Measurements from ENCODE around the gene HTATIP2.

HTATIP2 gene

DNA sequence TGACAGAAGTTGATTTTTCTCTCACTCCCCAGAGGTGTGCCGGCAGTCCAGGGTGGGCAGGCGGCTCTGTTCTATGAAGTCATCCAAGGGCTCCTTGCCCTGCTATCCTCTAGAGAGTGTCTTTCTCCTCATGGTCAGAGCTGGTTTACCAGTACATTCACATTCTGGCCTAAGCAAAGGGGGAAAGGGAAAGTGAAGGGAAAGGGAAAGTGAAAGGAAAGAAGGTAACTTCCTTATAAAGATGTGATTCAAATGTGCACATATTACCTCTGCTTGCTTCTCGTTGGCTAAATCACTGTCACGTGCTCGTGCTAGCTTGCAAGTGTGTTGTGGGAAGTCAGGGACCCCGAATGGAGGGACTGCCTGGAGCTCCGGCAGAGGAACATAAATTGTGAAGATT is 2.9 kb upstream of the HTATIP2 start:
- TF ChIP-seq GATA2 (IDR thresholded peaks at IDR 0.05; ENCODE audit: low read depth, low read length): no peak
- TF ChIP-seq GATA3 (IDR thresholded peaks at IDR 0.05; ENCODE audit: low read depth, low read length): no peak

DNA sequence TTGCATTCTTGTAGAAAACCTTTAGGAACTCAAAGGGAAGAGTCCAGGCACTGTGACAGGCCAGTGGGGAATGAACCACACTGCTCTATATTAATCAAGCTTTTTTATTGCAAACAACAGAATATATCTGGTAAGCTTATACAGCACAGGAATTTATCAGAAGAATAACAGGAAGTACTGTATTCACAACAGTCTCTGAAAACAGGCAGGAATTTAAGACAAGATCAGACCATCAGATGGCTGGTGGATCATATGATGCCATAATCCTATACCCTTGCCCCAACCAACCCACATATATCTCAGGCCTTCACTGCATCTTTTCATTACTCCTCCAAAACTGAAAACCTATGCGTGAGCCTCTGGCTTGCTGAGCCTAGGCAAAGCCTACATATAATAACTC is 1.0 kb upstream of the HTATIP2 start:
- no peak for TF ChIP-seq GATA3 (IDR thresholded peaks at IDR 0.05; ENCODE audit: low read depth, low read length)
- TF ChIP-seq GATA2 (IDR thresholded peaks at IDR 0.05; ENCODE audit: low read depth, low read length): no peak

DNA sequence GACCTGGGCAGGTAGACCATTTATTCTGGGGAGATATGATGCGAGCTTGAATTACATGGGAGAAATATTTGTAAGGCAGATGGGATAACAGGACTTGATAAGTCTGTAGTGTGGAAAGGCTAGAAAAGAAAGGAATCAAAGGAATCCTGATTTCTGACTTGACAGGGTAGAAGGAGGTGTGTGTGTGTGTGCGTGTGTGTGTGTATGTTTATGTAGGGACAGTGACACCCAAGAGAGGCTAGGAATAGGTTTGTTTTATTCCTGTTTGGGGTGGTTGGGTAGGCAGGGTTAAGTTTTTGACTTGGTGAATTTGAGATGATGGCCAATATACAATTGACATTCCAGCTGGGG is 390 bp upstream of the HTATIP2 start:
- TF ChIP-seq GATA2 (IDR thresholded peaks at IDR 0.05; ENCODE audit: low read depth, low read length) (no peak), GATA3 (IDR thresholded peaks at IDR 0.05; ENCODE audit: low read depth, low read length) (no peak)

DNA sequence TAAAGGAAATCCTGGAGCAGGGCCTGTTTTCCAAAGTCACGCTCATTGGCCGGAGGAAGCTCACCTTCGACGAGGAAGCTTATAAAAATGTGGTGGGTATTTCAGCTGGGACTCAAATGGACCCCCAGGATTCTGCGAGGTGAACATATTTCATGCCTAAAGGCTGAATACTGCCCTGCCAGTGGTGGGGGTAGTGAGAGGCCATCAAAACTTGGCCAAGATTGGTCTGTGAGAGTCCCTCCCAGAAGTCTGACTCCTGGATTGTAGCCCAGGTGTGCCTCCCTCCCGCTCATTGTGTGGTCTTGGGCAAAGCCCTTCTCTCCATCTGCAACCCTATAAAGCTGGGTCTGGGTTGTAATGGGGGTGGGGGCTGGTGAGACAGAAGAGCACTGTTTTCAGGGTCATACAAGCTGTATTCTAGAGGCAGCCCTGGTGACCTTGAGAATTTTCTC is 853 bp downstream of the HTATIP2 start:
- no peak for TF ChIP-seq GATA2 (IDR thresholded peaks at IDR 0.05; ENCODE audit: low read depth, low read length)
- TF ChIP-seq GATA3 (IDR thresholded peaks at IDR 0.05; ENCODE audit: low read depth, low read length): no peak

DNA sequence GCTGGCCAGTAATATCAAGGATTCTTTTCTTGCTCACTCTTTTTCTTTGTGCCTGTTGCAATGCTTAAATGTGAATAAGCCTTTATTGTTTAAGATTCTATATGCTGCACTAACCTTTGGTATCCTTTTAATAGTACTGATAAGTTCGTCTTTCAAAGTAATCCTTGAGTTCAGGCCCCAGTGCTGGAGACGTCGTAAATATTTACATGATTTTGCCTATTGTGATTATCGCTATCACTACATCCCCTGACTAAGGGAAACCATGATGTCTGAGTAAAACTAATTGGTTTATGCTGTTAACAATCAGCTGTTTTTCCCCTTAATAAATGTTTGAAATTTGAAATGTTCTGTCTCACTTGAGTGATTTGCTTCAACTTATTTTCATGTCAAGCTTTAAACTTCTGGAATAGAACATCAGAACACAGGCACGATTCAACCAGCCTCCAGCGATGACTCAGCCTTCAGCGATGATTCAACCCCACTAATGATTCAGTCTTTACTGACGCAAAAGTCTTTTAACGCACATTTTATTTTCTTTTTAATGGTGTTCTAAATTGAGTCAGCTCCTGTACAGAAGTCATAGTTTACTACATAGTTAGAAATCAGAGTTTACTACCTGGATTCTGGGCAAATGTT is 3.9 kb downstream of the HTATIP2 start:
- TF ChIP-seq GATA2 (IDR thresholded peaks at IDR 0.05; ENCODE audit: low read depth, low read length) (no peak), GATA3 (IDR thresholded peaks at IDR 0.05; ENCODE audit: low read depth, low read length) (no peak)

DNA sequence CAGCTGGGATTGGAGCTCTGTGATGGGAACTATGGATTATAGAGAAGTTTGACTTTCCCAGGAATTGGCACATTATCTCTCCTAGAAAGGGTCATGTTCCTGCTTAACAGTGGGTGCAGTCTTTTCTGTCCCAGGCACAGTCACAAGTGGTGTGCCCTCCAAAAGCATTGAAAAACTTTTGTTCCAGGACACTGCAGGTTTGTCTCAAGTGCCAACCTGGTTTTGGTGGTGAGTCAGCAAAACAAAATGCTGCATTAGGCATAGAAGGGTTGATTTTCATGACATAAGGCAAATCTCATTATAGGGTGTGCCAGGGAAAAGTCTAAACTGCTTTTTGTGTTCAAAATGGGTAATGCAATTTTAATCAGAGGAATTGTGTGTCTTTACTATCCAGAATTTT is 4.9 kb downstream of the HTATIP2 start:
- no peak for TF ChIP-seq GATA3 (IDR thresholded peaks at IDR 0.05; ENCODE audit: low read depth, low read length)
- no peak for TF ChIP-seq GATA2 (IDR thresholded peaks at IDR 0.05; ENCODE audit: low read depth, low read length)

DNA sequence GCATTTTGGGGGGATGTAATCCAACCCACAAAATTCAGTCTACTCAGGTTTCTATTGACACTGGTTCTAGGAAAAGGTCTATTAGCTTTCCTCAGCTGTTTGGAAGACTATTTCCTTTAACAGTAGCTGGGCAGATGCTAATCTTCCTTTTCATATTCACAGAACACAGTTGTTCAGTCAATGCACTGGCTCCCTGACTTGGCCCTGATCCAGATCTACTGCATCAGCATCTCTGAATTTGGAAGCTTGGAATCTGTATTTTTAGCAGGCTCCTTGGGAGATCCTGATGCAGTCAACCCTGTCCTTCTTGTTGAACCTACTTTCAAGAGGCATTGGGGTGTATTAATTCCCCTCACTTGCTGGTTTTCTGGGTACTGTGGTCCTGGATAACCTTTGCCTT is 6.3 kb downstream of the HTATIP2 start:
- TF ChIP-seq GATA3 (IDR thresholded peaks at IDR 0.05; ENCODE audit: low read depth, low read length): no peak
- TF ChIP-seq GATA2 (IDR thresholded peaks at IDR 0.05; ENCODE audit: low read depth, low read length): 0 out of 2 replicates have a peak, but pooled peaks have one; percentile 34

DNA sequence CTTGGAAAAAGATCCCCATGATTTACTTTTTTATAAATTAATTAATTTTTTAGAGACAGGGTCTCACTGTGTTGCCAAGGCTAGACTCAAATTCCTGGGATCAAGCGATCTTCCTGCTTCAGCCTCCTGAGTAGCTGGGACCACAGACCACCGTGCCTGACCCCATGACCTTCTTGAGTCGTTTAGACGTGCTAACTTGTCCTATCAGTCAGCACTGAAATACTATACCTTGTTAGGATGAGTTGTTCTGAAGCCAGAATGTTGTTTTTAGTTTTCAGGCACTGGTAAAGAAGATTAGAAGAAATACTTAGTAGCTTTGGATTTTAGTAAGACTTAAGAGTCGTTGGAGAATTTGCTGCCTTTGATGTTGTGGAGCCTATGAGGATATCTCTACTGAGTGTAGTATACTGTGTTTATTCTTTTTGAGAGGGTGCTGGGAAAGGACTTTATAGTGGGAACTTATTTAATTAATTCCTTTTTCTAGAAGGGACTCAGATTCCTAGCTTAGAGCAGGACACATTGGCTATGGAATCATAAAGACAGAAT is 8.6 kb downstream of the HTATIP2 start:
- TF ChIP-seq GATA3 (IDR thresholded peaks at IDR 0.05; ENCODE audit: low read depth, low read length): no peak
- no peak for TF ChIP-seq GATA2 (IDR thresholded peaks at IDR 0.05; ENCODE audit: low read depth, low read length)

DNA sequence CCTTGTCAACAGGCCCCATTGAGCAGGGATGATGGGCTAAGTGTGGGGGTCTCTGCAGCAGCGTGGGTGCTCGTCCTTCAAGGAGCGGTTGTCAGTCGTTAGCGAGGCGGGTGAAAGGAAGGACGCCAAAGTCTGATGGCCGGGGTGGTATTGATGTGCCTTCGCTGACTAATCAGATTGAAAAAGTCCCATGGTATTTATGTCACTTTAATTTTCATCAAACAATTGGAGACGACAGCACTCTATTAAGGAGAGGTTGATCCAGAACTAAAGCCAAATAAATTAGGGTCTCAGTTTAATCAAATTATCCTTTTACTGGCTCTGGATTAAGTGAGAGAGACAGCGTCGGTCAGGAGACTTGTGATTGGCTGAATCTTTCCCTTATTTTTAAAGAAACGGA is 9.6 kb downstream of the HTATIP2 start:
- no peak for TF ChIP-seq GATA2 (IDR thresholded peaks at IDR 0.05; ENCODE audit: low read depth, low read length)
- TF ChIP-seq GATA3 (IDR thresholded peaks at IDR 0.05; ENCODE audit: low read depth, low read length): no peak

DNA sequence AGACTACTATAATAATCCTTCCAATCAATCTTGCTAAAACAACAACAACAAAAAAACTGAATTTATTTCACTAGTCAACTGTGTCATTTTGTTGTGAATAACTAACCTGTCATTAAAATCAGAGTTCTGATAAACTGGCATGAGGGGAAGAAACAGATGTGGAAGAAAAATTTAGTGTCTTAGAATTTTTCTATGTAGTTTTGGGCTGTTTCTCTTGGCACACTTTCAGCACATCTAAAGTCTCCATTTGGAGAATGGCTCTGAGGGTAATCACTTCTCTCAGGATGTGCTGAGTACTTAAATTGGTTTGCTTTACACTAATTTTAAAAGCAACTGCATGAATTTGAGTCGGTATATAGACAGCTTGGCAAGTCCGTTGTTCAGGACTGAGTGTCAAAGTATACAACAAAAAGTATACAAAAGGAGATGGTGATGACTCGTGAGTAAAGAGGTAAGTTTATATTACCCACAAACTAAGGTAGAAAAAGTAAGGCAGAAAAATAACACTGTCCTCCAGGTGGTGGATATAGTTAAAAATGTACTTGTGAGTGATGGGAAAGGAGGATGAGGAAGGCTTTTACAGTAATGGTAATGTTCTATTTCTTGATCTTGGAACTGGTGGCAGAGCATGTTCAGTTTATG is 10.2 kb downstream of the HTATIP2 start:
- no peak for TF ChIP-seq GATA2 (IDR thresholded peaks at IDR 0.05; ENCODE audit: low read depth, low read length)

DNA sequence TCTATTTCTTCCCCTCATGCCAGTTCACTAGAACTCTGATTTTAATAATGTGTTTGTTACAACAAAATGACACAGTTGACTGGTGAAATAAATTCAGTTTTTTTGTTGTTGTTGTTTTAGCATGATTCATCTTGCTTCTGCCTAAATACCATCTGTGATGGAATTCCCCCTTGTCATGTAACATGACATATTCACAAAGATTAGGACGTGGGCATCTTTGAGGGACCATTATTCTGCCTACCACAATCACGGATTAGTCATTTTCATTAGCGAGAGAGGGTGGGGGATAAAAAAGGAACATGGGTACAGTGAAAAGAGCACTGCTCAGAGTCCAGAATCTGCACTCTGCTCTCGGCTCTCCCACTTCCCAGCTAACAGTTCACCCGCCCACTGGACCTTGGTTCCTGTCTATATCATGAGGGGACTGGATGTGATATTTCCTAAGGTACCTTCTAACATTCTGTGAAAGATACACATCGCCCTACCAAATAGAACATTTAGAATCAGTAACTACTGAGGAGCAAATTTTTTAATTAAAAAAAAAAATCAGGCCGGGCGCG is 11.3 kb downstream of the HTATIP2 start:
- TF ChIP-seq GATA3 (IDR thresholded peaks at IDR 0.05; ENCODE audit: low read depth, low read length) (no peak), GATA2 (IDR thresholded peaks at IDR 0.05; ENCODE audit: low read depth, low read length) (no peak)

DNA sequence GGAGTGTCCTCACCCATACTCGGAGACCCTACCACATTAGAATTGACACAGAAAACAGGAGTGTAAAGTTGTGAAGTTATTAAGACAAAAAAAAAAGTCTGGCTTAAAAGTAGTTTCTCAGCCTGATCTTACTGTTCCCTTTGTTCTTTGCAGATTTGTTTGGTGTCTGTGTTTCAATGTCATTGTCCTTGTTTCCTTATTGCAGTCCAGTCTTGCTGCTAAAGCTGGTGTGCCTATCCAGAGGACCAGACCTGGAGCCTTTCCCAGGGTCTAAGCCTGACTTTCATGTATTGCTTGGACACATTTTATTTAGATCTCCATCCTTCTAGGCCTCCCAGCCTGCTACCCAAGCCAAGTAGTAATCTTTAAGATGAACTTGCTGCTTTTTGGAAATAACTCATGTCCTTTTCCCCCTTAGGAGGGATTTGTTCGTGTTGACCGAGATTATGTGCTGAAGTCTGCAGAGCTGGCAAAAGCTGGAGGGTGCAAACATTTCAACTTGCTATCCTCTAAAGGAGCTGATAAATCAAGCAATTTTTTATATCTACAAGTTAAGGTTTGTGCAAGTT is 12.7 kb downstream of the HTATIP2 start:
- no peak for TF ChIP-seq GATA3 (IDR thresholded peaks at IDR 0.05; ENCODE audit: low read depth, low read length)
- no peak for TF ChIP-seq GATA2 (IDR thresholded peaks at IDR 0.05; ENCODE audit: low read depth, low read length)

DNA sequence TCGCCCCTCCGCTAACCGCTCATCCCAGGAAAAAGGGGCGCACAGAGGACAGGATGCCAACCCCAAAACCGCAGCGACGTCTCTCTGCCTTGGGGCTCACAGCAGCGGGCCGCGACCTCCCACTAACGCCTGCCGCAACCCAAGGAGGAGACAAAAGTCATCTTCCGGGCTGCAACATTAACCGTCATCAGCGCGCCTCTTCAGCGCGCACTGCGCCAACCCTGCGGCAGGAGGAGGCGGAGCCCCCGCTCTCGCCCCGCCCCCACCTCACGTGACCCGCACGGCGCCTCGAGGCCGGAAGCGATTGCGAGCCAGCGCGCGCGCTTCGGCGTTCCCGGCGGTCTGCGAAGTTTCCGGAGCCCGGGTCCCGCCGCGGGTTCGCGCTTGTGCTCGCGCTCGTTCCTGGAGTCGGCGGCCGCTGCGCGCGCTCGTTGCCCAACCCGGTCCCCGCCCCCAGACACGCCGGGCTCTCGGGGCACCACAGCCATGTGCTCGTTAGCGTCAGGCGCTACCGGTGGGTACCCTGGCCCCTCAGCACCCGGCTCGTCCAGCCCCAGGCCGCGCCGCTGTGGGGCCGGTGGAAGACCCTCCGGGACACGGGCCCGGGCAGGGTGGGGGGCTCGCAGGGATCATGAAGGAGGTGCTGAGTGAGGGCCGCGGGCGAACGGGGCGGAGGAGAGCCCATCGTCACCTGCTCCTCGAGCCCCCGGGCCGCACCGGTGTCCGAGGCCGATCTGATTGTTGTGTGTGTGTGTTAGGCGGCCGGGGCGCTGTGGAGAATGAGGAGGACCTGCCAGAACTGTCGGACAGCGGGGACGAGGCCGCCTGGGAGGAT is 24.0 kb downstream of the HTATIP2 start, which contains the start of gene PRMT3:
Gene PRMT3, plus strand, starts transcription at position 456 of the 835 bp plus-strand sequence. Its CDS starts 31 bp downstream, at position 487.
- TF ChIP-seq GATA2 (IDR thresholded peaks at IDR 0.05; ENCODE audit: low read depth, low read length): peak; percentile 12; the same call in 1 of the 2 replicates
- no peak for TF ChIP-seq GATA3 (IDR thresholded peaks at IDR 0.05; ENCODE audit: low read depth, low read length)
